ENCODE measurements around the gene MED15.

DNA sequence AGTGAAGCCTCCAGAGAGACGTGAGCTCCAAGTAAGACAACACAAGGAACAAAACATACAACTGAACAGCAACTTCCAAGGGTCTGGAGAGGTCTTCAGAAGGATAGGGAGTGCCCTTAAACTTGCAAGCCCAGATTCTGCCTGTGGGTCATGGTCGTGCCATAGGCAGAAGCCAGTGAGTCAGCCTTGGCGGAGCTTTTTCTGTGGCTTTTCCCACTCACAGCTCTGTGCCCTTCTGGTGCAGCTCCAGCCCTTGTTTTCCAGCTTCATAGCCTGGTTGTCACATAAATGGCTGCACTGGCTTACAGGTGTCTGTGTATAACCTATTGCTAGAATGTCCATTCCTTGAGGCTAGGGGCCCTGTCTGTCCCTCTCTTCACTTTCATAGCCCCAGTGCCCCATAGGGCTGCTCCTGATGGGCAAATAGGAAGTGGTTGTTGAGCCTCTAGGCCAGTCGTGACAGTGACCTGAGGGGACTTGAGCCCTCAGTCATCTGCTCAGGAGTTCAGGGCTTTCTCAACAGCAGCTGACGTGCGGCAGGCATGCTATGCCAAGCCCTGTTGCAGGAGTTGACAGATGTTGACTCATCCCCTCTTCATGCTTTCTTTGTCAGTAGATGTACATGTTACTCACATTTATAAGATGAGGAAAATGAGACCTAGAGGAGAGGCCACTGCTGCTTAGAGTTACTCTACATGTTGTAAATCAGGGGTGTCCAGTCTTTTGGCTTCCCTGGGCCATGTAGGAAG lies 7.4 kb downstream of the MED15 start:
- TF ChIP-seq CTCF (IDR thresholded peaks at IDR 0.05 in 8 of 11, conservative IDR thresholded peaks at IDR 0.05 in 3 of 11) (no peak), POLR2A (IDR thresholded peaks at IDR 0.05) (no peak)
